ENCODE measurements around the gene BRINP3.
"Not testable (repeated sequence)": the region's sequence is repeated elsewhere in the genome, so short reads cannot be mapped to it uniquely, and the experiment has no call there.

The BRINP3 gene

GRCh38 chr1:190477762-190478148 is at the start of gene BRINP3:
Gene BRINP3, minus strand, starts transcription at chr1:190477864.
- DNase-seq: peak; percentile 31

- no peak for DNase-seq
Measured at GRCh38 chr1:190511554-190511953, 33.9 kb upstream of the BRINP3 start.

- no peak for DNase-seq
Measured at GRCh38 chr1:190507357-190507756, 29.7 kb upstream of the BRINP3 start.

- DNase-seq: not testable (repeated sequence)
Measured at GRCh38 chr1:190504539-190504938, 26.9 kb upstream of the BRINP3 start.

GRCh38 chr1:190497565-190497964 is 19.9 kb upstream of the BRINP3 start:
- DNase-seq: no peak

- DNase-seq: no peak
Measured at GRCh38 chr1:190494451-190494850, 16.8 kb upstream of the BRINP3 start.

GRCh38 chr1:190491404-190491803 is 13.7 kb upstream of the BRINP3 start:
- no peak for DNase-seq

- no peak for DNase-seq
Measured at GRCh38 chr1:190484045-190484444, 6.4 kb upstream of the BRINP3 start.

- DNase-seq: no peak
Measured at GRCh38 chr1:190480231-190480630, 2.6 kb upstream of the BRINP3 start.

GRCh38 chr1:190479516-190479915 is 1.9 kb upstream of the BRINP3 start:
- peak; percentile 61 for DNase-seq

- peak; percentile 59 for DNase-seq
Measured at GRCh38 chr1:190479050-190479397, 1.4 kb upstream of the BRINP3 start.

- peak; percentile 60 for DNase-seq
Measured at GRCh38 chr1:190478149-190479049, 735 bp upstream of the BRINP3 start.

- DNase-seq: no peak
Measured at GRCh38 chr1:190476806-190477205, 858 bp downstream of the BRINP3 start.

- DNase-seq: no peak
Measured at GRCh38 chr1:190476321-190476720, 1.3 kb downstream of the BRINP3 start.

- DNase-seq: no peak
Measured at GRCh38 chr1:190475421-190476141, 2.1 kb downstream of the BRINP3 start.

- DNase-seq: no peak
Measured at GRCh38 chr1:190474650-190475211, 2.9 kb downstream of the BRINP3 start.

- no peak for DNase-seq
Measured at GRCh38 chr1:190474010-190474409, 3.7 kb downstream of the BRINP3 start.

- DNase-seq: no peak
Measured at GRCh38 chr1:190472494-190472893, 5.2 kb downstream of the BRINP3 start.

GRCh38 chr1:190472042-190472441 is 5.6 kb downstream of the BRINP3 start:
- DNase-seq: no peak

- DNase-seq: no peak
Measured at GRCh38 chr1:190464690-190465089, 13.0 kb downstream of the BRINP3 start.

- DNase-seq: no peak
Measured at GRCh38 chr1:190456129-190456528, 21.5 kb downstream of the BRINP3 start.

- no peak for DNase-seq
Measured at GRCh38 chr1:190455631-190456030, 22.0 kb downstream of the BRINP3 start.

- DNase-seq: no peak
Measured at GRCh38 chr1:190453550-190453949, 24.1 kb downstream of the BRINP3 start.

GRCh38 chr1:190452272-190452848 is 25.3 kb downstream of the BRINP3 start:
- no peak for DNase-seq

All from NCI-H774 (cell line).